ACC112 (cell line): ENCODE data around the gene GNAO1.

Experiments used
- H2AFZ ChIP-seq: fragments of 200-600 bp; sonication (generic); one replicate; pipeline ENCODE4 v1.6.0; 2017; ENCODE audit warnings: antibody characterized with exemption, low read length; ENCODE audit not compliant: unreplicated experiment
- H3K27ac ChIP-seq: fragments of 200-600 bp; sonication (generic); 2 replicates; pipeline ENCODE4 v1.5.1; 2014; ENCODE audit warnings: low read depth, mild to moderate bottlenecking, antibody characterized with exemption, low read length, moderate library complexity
- H3K27me3 ChIP-seq: fragments of 200-600 bp; sonication (generic); 2 replicates; pipeline ENCODE4 v1.6.1; 2014; ENCODE audit warnings: mild to moderate bottlenecking, antibody characterized with exemption, low read length, moderate library complexity, mixed read lengths; ENCODE audit not compliant: insufficient read depth
- H3K36me3 ChIP-seq: fragments of 200-600 bp; sonication (generic); 2 replicates; pipeline ENCODE4 v1.6.1; 2016; ENCODE audit warnings: mild to moderate bottlenecking, antibody characterized with exemption, low read length, moderate library complexity, mixed read lengths; ENCODE audit not compliant: insufficient read depth
- H3K4me1 ChIP-seq: fragments of 200-600 bp; sonication (generic); one replicate; pipeline ENCODE4 v1.6.1; 2016; ENCODE audit warnings: low read length, mixed read lengths; ENCODE audit not compliant: insufficient read depth, unreplicated experiment, control insufficient read depth
- H3K4me3 ChIP-seq: fragments of 200-600 bp; sonication (generic); 2 replicates; pipeline ENCODE4 v1.5.1; 2014; ENCODE audit warnings: mild to moderate bottlenecking, low read depth, low read length
- H3K79me2 ChIP-seq: fragments of 200-600 bp; sonication (generic); one replicate; pipeline ENCODE4 v1.6.0; 2016; ENCODE audit warnings: low read length; ENCODE audit not compliant: control insufficient read depth, unreplicated experiment, insufficient read depth

The GNAO1 gene

DNA sequence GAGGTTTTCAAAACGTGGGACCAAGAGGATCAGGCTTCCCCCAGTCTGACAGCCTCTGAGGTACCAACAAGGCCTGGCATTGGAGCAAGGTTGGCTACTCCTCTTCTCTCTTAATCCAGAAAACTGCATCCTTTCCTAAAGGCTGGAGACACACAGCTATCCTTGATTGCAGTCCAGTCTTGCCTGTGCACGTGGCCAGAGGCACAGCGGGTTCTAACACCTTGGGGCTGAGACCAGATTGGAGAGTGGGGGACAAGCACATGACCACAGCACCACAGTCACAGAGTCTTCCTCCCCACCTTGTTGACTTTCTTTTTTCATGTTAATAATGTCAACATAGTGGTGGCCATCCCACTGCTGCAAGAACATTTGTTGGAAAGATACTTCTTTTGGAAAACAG lies 46.9 kb downstream of the GNAO1 start:
- Histone ChIP-seq H3K4me3 (no peak overlapping the region), H3K27ac (no peak overlapping the region), H3K27me3 (peaks cover 17% of the 10 kb centered on the region), H3K79me2 (no peaks in the 10 kb centered on the region), H3K36me3 (no peaks in the 10 kb centered on the region), H3K4me1 (no peaks in the 10 kb centered on the region), H2AFZ (no peak overlapping the region)

DNA sequence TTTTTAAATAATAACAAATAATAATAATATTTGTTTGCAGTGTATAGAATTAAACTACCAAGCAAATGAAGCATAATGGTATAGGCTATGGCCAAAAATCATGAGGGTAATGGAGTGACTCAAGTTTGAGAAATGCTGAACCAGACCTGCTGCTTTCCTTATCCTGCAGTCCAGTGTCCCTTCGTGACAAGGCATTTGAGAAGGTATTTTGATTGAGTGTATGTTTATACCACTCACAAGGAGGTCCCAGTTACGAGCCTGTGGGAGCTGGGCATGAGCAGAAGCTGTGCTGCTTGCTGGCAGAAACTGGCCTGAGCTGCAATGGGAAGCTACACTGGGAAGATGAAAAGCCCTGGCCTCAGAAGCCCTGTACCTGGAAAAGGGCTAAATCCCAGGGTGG lies 50.3 kb downstream of the GNAO1 start:
- Histone ChIP-seq H3K4me3 (no peak overlapping the region), H2AFZ (no peak overlapping the region), H3K27me3 (peaks cover 9% of the 10 kb centered on the region), H3K4me1 (no peaks in the 10 kb centered on the region), H3K36me3 (no peaks in the 10 kb centered on the region), H3K79me2 (no peaks in the 10 kb centered on the region), H3K27ac (no peak overlapping the region)

DNA sequence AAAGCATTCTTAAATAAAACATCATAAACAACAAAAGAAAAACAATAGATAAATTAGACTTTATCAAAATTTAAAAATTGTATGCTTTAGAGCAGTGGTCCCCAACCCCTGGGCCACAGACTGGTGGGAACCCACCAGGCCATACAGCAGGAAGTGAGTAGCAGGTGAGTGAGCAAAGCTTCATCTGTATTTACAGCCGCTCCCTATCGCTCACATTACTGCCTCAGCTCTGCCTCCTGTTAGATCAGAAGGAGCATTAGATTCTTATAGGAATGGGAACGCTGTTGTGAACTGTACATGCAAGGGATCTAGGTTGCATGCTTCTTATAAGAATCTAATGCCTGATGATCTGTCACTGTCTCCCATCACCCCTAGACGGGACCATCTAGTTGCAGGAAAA lies 51.5 kb downstream of the GNAO1 start:
- no peak overlapping the region for H3K27ac ChIP-seq
- H2AFZ ChIP-seq, result no peak overlapping the region
- H3K36me3 ChIP-seq, result no peaks in the 10 kb centered on the region
- H3K4me3 ChIP-seq, result no peak overlapping the region
- H3K27me3 ChIP-seq, result peaks cover 3% of the 10 kb centered on the region
- H3K79me2 ChIP-seq, result no peaks in the 10 kb centered on the region
- H3K4me1 ChIP-seq, result no peaks in the 10 kb centered on the region

GRCh38 chr16:56244612-56245011 lies 53.3 kb downstream of the GNAO1 start:
- H3K79me2 ChIP-seq, result no peaks in the 10 kb centered on the region
- H3K4me3 ChIP-seq, result no peak overlapping the region
- no peaks in the 10 kb centered on the region for H3K36me3 ChIP-seq
- H3K27ac ChIP-seq, result no peak overlapping the region
- peaks cover 2% of the 10 kb centered on the region for H3K27me3 ChIP-seq
- no peaks in the 10 kb centered on the region for H3K4me1 ChIP-seq
- H2AFZ ChIP-seq, result no peak overlapping the region

DNA sequence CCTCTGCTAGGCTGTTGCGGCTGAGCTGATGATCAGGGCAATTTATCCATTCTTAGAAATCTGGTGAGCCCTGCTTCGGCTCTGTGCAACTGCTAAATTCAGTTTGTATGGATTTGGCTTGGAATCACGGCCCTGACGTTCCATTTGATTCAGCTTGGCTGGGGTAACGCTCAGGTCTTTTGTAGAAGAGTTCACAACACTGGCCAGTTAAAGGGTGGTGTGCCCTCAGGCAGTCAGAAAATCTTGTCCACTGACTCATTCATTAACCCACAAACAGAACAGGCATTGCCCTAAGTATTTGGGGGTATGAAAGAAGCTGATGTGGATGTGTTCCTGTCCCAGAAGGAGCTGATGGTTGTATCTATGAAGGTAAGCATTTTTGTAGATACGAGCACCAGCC lies 53.9 kb downstream of the GNAO1 start:
- no peak overlapping the region for H3K4me3 ChIP-seq
- no peak overlapping the region for H3K27ac ChIP-seq
- H3K36me3 ChIP-seq, result no peaks in the 10 kb centered on the region
- no peaks in the 10 kb centered on the region for H3K4me1 ChIP-seq
- H2AFZ ChIP-seq, result no peak overlapping the region
- no peaks in the 10 kb centered on the region for H3K79me2 ChIP-seq
- H3K27me3 ChIP-seq, result no peaks in the 10 kb centered on the region; the same call in 1 of the 2 replicates

- H3K27ac ChIP-seq, result no peak overlapping the region
- H3K4me1 ChIP-seq, result no peaks in the 10 kb centered on the region
- H3K27me3 ChIP-seq, result no peaks in the 10 kb centered on the region; the same call in none of the 2 replicates
- H3K4me3 ChIP-seq, result no peak overlapping the region
- no peaks in the 10 kb centered on the region for H3K36me3 ChIP-seq
- H3K79me2 ChIP-seq, result no peaks in the 10 kb centered on the region
- no peak overlapping the region for H2AFZ ChIP-seq
Observed at GRCh38 chr16:56246051-56246817, 54.9 kb downstream of the GNAO1 start.

DNA sequence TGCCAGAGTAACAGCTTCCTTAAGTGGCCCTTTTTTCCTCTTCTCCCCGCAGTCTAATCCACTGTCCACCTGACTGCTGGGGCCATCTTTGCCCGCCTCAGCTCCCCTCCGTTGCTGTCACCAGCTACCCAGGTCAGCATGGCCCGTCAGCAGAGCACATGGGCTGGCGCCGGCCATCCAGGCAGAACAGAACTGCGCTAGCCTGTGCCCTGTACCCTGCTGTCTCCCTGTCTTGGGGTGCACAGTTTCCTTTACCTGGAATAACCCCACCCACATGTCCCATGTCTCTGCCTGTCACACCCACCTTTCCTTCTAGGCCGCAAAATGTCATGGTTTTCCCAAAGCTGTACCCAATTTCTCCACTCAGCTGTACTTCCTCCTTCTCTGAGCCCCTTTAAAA lies 55.7 kb downstream of the GNAO1 start:
- no peaks in the 10 kb centered on the region for H3K79me2 ChIP-seq
- H2AFZ ChIP-seq, result no peak overlapping the region
- no peaks in the 10 kb centered on the region; the same call in none of the 2 replicates for H3K27me3 ChIP-seq
- no peaks in the 10 kb centered on the region for H3K4me1 ChIP-seq
- no peak overlapping the region for H3K4me3 ChIP-seq
- H3K27ac ChIP-seq, result no peak overlapping the region
- no peaks in the 10 kb centered on the region for H3K36me3 ChIP-seq

GRCh38 chr16:56247808-56248207 lies 56.5 kb downstream of the GNAO1 start:
- Histone ChIP-seq H3K4me3 (no peak overlapping the region), H3K4me1 (no peaks in the 10 kb centered on the region), H2AFZ (no peak overlapping the region), H3K27ac (no peak overlapping the region), H3K27me3 (peaks cover under 1% of the 10 kb centered on the region; the same call in 1 of the 2 replicates), H3K36me3 (no peaks in the 10 kb centered on the region), H3K79me2 (no peaks in the 10 kb centered on the region)

DNA sequence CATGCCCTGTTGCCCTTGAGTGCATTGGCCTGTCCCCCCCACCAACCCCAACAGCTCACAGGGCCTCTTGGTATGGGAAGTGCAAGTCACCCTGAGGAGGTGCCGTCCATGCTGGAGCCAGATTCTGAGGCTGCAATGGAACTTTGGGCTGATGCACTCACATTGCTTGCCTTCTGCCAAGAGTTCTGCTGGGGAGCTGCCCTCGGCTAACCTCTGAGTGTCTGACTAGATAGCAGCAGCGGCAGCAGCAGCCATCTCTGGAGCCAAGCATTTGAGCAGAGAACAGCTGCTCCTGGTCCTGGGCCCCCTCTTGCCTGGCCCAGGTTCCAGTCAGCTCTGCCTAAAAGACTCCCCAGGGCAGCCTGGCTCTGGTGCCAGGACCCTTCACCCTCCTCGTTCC lies 61.5 kb downstream of the GNAO1 start:
- Histone ChIP-seq H3K4me1 (no peaks in the 10 kb centered on the region), H3K27ac (no peak overlapping the region), H3K27me3 (peaks cover 40% of the 10 kb centered on the region), H3K79me2 (no peaks in the 10 kb centered on the region), H2AFZ (no peak overlapping the region), H3K36me3 (no peaks in the 10 kb centered on the region), H3K4me3 (no peak overlapping the region)

DNA sequence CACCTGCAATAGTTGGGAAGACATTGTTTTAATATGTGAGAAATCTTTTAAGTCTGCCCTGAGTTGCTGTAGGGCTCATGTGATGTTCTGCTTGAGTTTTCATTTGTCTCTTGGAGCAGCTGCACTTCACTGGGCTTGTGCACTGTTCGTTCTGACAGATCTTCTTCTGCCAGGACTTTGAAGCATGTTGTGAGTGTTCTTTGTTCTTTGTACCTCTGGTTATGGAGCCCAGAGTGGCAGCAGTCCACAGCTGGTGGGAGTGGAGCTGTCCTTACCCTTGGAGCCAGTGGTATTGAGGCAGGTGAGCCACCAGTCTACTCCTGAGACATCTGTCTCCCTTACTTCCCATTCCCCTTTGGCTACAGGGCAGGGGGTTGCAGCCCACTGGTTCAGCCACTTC lies 64.6 kb downstream of the GNAO1 start:
- H3K27ac ChIP-seq, result no peak overlapping the region
- peaks cover 70% of the 10 kb centered on the region for H3K27me3 ChIP-seq
- no peaks in the 10 kb centered on the region for H3K4me1 ChIP-seq
- no peak overlapping the region for H3K4me3 ChIP-seq
- no peaks in the 10 kb centered on the region for H3K79me2 ChIP-seq
- H2AFZ ChIP-seq, result no peak overlapping the region
- no peaks in the 10 kb centered on the region for H3K36me3 ChIP-seq

DNA sequence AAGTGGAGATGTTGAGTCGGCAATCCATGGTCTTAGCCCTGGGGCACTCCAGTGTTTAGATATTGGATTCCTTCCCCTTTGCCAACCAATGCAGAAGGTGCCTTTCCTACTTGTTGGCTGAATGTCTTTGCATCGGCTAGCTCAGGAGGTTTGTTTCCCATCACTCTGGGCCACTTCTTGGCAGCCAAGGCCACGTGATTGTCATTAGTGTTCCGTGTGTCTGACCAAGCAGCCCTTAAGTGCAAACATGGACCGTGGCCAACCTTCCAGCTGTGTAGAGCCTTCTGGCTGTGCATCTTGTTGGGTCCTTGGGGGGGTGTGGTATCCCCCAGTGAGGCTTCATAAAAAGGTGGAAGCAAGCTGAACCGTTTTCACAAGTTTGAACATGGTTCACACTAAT lies 66.0 kb downstream of the GNAO1 start:
- Histone ChIP-seq H3K4me1 (no peaks in the 10 kb centered on the region), H2AFZ (no peak overlapping the region), H3K36me3 (no peaks in the 10 kb centered on the region), H3K27ac (no peak overlapping the region), H3K4me3 (no peak overlapping the region), H3K79me2 (no peaks in the 10 kb centered on the region), H3K27me3 (peaks cover 77% of the 10 kb centered on the region)
